HFFc6 (cell line): ENCODE measurements around the gene SEC11A. TPM values are rescaled to one million over a fixed set of nuclear protein-coding genes. Genes with fewer than 3 reads are reported as not detected.

Experiments
- DNase-seq: peaks from one replicate; pipeline ENCODE4 v3.0.0-alpha.2; 2018
- H3K27ac Mint-ChIP-seq: 2 replicates; pipeline ENCODE4 v1.8.0; 2020; ENCODE audit warnings: mild to moderate bottlenecking, mixed read lengths
- H3K27me3 Mint-ChIP-seq: 2 replicates; pipeline ENCODE4 v1.8.0; 2021; ENCODE audit warnings: mild to moderate bottlenecking, moderate library complexity, mixed read lengths; ENCODE audit not compliant: insufficient read depth
- H3K36me3 Mint-ChIP-seq: 2 replicates; pipeline ENCODE4 v1.8.0; 2021; ENCODE audit warnings: low read depth, mixed read lengths
- H3K4me1 Mint-ChIP-seq: 2 replicates; pipeline ENCODE4 v1.8.0; 2020; ENCODE audit warnings: low read depth, mixed read lengths
- H3K4me3 Mint-ChIP-seq: 2 replicates; pipeline ENCODE4 v1.8.0; 2020; ENCODE audit warnings: mild to moderate bottlenecking, moderate library complexity, mixed read lengths
- H3K9me3 Mint-ChIP-seq: 2 replicates; pipeline ENCODE4 v1.8.0; 2020; ENCODE audit warnings: mild to moderate bottlenecking, mixed read lengths
- CTCF ChIP-seq: fragments of 200-600 bp; sonication (generic); IDR thresholded peaks from 2 replicates; pipeline ENCODE4 v1.5.0; 2021; ENCODE audit warnings: antibody characterized with exemption, mild to moderate bottlenecking
- total RNA-seq, 6 experiments: library from RNA; stranded (reverse); fragmentation: NEBNext Ultra II Directional; extraction: Animal tissue kit (Norgen Biotek cat#: 25700); gene quantifications; 2 replicates in 1 of 6; 3 replicates in 5 of 6; pipeline ENCODE4 v1.2.3, GENCODE V29; 2021

The SEC11A gene
- total RNA-seq, 6 experiments from 2014 or later, result 203 to 230 (median 221) TPM

- peaks cover 20% of the 10 kb centered on the region for H3K36me3 Mint-ChIP-seq
- DNase-seq, result peak; percentile 93
- TF ChIP-seq CTCF, result no peak
- H3K27me3 Mint-ChIP-seq, result no peaks in the 10 kb centered on the region; the same call in 1 of the 2 replicates
- peak within 1 kb of the TSS; percentile 99 for H3K4me3 Mint-ChIP-seq
- H3K9me3 Mint-ChIP-seq, result no peaks in the 10 kb centered on the region
- H3K4me1 Mint-ChIP-seq, result peaks cover 51% of the 10 kb centered on the region
- peak within 1 kb of the TSS; percentile 99 for H3K27ac Mint-ChIP-seq
Observed at GRCh38 chr15:84653910-84654688, 61.8 kb downstream of the SEC11A start, which contains the start of gene WDR73. TSS of gene WDR73 (minus strand) at chr15:84654283. CDS start at chr15:84654274, 9 bp downstream.

GRCh38 chr15:84653584-84653909 is 62.4 kb downstream of the SEC11A start:
- TF ChIP-seq CTCF, result no peak
- peaks cover 25% of the 10 kb centered on the region for H3K36me3 Mint-ChIP-seq
- H3K9me3 Mint-ChIP-seq, result no peaks in the 10 kb centered on the region
- H3K4me3 Mint-ChIP-seq, result peak overlapping the region; percentile 99
- H3K27ac Mint-ChIP-seq, result peak overlapping the region; percentile 99
- no peaks in the 10 kb centered on the region; the same call in 1 of the 2 replicates for H3K27me3 Mint-ChIP-seq
- no peak for DNase-seq
- H3K4me1 Mint-ChIP-seq, result peaks cover 52% of the 10 kb centered on the region

- Mint-ChIP-seq H3K27me3 (no peaks in the 10 kb centered on the region; the same call in 1 of the 2 replicates), H3K4me3 (no peak overlapping the region), H3K27ac (no peak overlapping the region), H3K36me3 (peaks cover 47% of the 10 kb centered on the region), H3K4me1 (peaks cover 37% of the 10 kb centered on the region), H3K9me3 (no peaks in the 10 kb centered on the region)
- no peak for TF ChIP-seq CTCF
- DNase-seq, result no peak
Observed at GRCh38 chr15:84649706-84650105, 66.2 kb downstream of the SEC11A start.

GRCh38 chr15:84648539-84648938 is 67.4 kb downstream of the SEC11A start:
- Mint-ChIP-seq H3K27ac (no peak overlapping the region), H3K36me3 (peaks cover 43% of the 10 kb centered on the region), H3K4me3 (no peak overlapping the region), H3K4me1 (peaks cover 32% of the 10 kb centered on the region), H3K27me3 (no peaks in the 10 kb centered on the region), H3K9me3 (no peaks in the 10 kb centered on the region)
- DNase-seq, result peak; percentile 33
- TF ChIP-seq CTCF, result no peak

- Mint-ChIP-seq H3K4me1 (peaks cover 29% of the 10 kb centered on the region), H3K27ac (no peak overlapping the region), H3K9me3 (no peaks in the 10 kb centered on the region), H3K27me3 (no peaks in the 10 kb centered on the region), H3K36me3 (peaks cover 47% of the 10 kb centered on the region), H3K4me3 (no peak overlapping the region)
- no peak for TF ChIP-seq CTCF
- no peak for DNase-seq
Observed at GRCh38 chr15:84647726-84648125, 68.2 kb downstream of the SEC11A start.
